ENCODE measurements around the gene FES. TPM values are rescaled to one million over a fixed set of nuclear protein-coding genes. Genes with fewer than 3 reads are reported as not detected.

Gene FES
- total RNA-seq, 1 experiment from 2014 or later = 6.7 TPM

DNA sequence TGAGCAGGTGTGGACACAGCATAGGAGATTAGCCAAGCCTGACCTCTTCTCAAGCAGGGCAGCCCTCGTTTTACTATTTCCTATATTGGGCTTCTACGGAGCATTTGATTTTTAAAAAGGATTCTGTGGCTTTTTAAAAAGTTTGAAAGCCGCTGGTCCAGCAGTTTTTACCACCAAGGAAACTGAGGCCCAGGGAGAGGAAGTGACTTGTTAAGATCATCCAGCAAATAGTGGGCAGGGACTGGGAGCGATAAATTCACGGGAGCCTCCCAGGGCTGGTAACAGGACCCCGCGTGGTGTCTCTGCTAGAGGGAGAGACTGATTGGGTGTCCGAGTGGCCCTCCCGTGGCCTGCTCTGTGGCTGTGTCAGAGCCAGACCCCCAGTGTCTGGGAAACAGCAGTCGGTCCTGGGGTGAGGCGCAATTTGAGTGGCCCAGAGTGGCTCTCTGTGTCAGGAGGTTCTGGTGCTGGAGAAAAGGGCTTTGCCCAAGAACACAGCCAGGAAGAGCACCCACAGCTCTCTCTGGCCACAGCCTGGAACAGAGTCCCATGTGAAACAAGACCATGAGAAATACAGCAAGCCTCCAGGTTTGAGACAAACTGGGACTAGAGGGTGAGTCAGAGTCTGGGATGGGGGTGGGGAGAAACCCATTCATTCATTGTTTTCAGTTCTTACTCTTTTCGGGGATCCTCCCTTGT lies 11.7 kb upstream of the FES start:
- no peaks in the 10 kb centered on the region for H3K9me3 ChIP-seq (ENCODE audit: control insufficient read depth, low read depth, low read length)
- no peak overlapping the region for H3K9ac ChIP-seq (ENCODE audit: extremely low read depth, insufficient read length, low read length)
- no CpG with 5 or more reads among the region's 12 CpGs for WGBS (ENCODE audit: extremely low coverage, insufficient read length, low lambda C conversion rate)
- Mint-ChIP-seq H3K36me3 (ENCODE audit: insufficient read depth in 1 of 3, low read depth in 3 of 3) (peaks cover 10 to 15% (median 15%) of the 10 kb centered on the region in 3 experiments), H3K9me3 (peaks cover 0 to 2% of the 10 kb centered on the region in 2 experiments; a peak in 2 of 5 replicates), H3K27ac (no peak overlapping the region), H3K27me3 (ENCODE audit: low read depth) (no peaks in the 10 kb centered on the region), H3K4me1 (peaks cover 54 to 60% of the 10 kb centered on the region in 2 experiments), H3K4me3 (peak overlapping the region; percentile 65 to 81)
- H2BK15ac ChIP-seq (ENCODE audit: low read depth, low read length) = no peak overlapping the region
- no peaks in the 10 kb centered on the region for H4K20me1 ChIP-seq (ENCODE audit: control insufficient read depth, insufficient read depth, insufficient read length)
- TF ChIP-seq CTCF (conservative IDR thresholded peaks at IDR 0.05) = no peak
- H4K91ac ChIP-seq (ENCODE audit: insufficient read length, low read depth, low read length) = no peak overlapping the region
- no peak overlapping the region for H4K5ac ChIP-seq (ENCODE audit: insufficient read length, low read depth, low read length)
- H3K4me2 ChIP-seq (ENCODE audit: insufficient read depth, insufficient read length, low read length) = peak overlapping the region; percentile 39
- no peak overlapping the region for H3K27ac ChIP-seq (ENCODE audit: insufficient read length, low read depth, low read length)
- no peaks in the 10 kb centered on the region for H3K79me2 ChIP-seq (ENCODE audit: insufficient read depth, low read length)
- H3K4me1 ChIP-seq (ENCODE audit: insufficient read depth, low read length) = peaks cover 6% of the 10 kb centered on the region; the same call in 1 of the 2 replicates
- peak; percentile 30 for DNase-seq
- no peak overlapping the region for H3K4ac ChIP-seq (ENCODE audit: low read depth, low read length)
- H2BK20ac ChIP-seq (ENCODE audit: low read depth, low read length, poor library complexity, severe bottlenecking) = no peak overlapping the region
- H2BK12ac ChIP-seq (ENCODE audit: insufficient read length, low read depth, low read length) = no peak overlapping the region
- H4K8ac ChIP-seq (replicated peaks; ENCODE audit: insufficient read length, low read depth, low read length) = no peak overlapping the region
- no peak overlapping the region for H2BK120ac ChIP-seq (ENCODE audit: low read depth, low read length, poor library complexity, severe bottlenecking)
- no peak overlapping the region for H2AK5ac ChIP-seq (ENCODE audit: insufficient read length, low read length)
- H3T11ph ChIP-seq (ENCODE audit: low read length) = no peak overlapping the region
- H3K56ac ChIP-seq (ENCODE audit: insufficient read length, low read depth, low read length) = no peak overlapping the region
- H3K27me3 ChIP-seq (ENCODE audit: insufficient read depth, low read length) = no peaks in the 10 kb centered on the region
- no peak overlapping the region for H3K23ac ChIP-seq (ENCODE audit: insufficient read length, low read depth, low read length)
- H3K14ac ChIP-seq (ENCODE audit: insufficient read depth, low read length) = no peak overlapping the region
- H3K79me1 ChIP-seq (ENCODE audit: insufficient read depth, low read depth, low read length, poor library complexity, severe bottlenecking) = peaks cover 2% of the 10 kb centered on the region
- no peak overlapping the region for H3K18ac ChIP-seq (ENCODE audit: insufficient read length, low read depth, low read length)
- no peak overlapping the region for H2BK5ac ChIP-seq (ENCODE audit: insufficient read length, low read length)
- no peak overlapping the region for H2AFZ ChIP-seq (ENCODE audit: low read length)
- H3K23me2 ChIP-seq (ENCODE audit: insufficient read length, low read depth, low read length, poor library complexity, severe bottlenecking) = peaks cover 8% of the 10 kb centered on the region

Data from H9 (cell line).